HepG2 (cell line): ENCODE results near the gene JAG1. TPM values are rescaled to one million over a fixed set of nuclear protein-coding genes. Genes with fewer than 3 reads are reported as not detected.

Experiments used
- ATAC-seq: fragments of 200-7000 bp; cut with Tn5 transposase; 3 replicates; pipeline ENCODE4 v1.9.1; 2020; ENCODE audit warnings: mild to moderate bottlenecking, moderate library complexity
- BruUV-seq: library from RNA; stranded (reverse); fragments of 400-500 nt; replicated peaks from 2 replicates; lab custom pipeline; 2021; lab: Mats Ljungman, UMichigan
- CTCF ChIA-PET: fragments of 300-600 bp; formaldehyde crosslinking; extraction: SDS; loops from one replicate; lab custom pipeline; 2021; ENCODE audit warnings: low total read pairs, inconsistent platforms, low intra/inter-chr PET ratio; lab: Yijun Ruan, JAX
- POLR2A ChIA-PET: fragments of 350-600 bp; sonication (Branson Sonifier 250); formaldehyde crosslinking; loops from one replicate; lab custom pipeline; 2020; ENCODE audit warnings: antibody characterized with exemption, inconsistent platforms; lab: Yijun Ruan, JAX
- DNase-seq: peaks from one replicate; pipeline ENCODE4 v3.0.0-alpha.2; 2015; ENCODE audit warnings: low spot score
- FAIRE-seq: peaks from 3 replicates; lab custom pipeline; 2011; peaks lifted over from hg19 to GRCh38; lab: Jason Lieb, UNC
- H2AFZ ChIP-seq: one replicate; pipeline ENCODE4 v1.6.1; 2011; ENCODE audit warnings: low read length, inconsistent platforms
- H3K27ac ChIP-seq: fragments of 300-600 bp; 3 replicates; pipeline ENCODE4 v1.8.0; 2011; ENCODE audit warnings: mixed run types, mild to moderate bottlenecking, mixed read lengths, low read length, inconsistent platforms; ENCODE audit not compliant: insufficient read depth; ENCODE audit errors: extremely low read length
- H3K27me3 ChIP-seq, 2 experiments: fragments of 200-600 bp in 1 of 2; 2 replicates in 1 of 2; 3 replicates in 1 of 2; pipeline versions ENCODE4 v1.6.0 to v1.8.0; 2011; ENCODE audit warnings: low read length in 2 of 2, mild to moderate bottlenecking in 2 of 2, moderate library complexity in 2 of 2, inconsistent platforms in 1 of 2; ENCODE audit not compliant: insufficient read depth in 2 of 2, control insufficient read depth in 1 of 2
- H3K36me3 ChIP-seq, 2 experiments: fragments of 200-600 bp in 1 of 2; replicated peaks in 1 of 2; 2 replicates in 1 of 2; 3 replicates in 1 of 2; pipeline versions ENCODE4 v1.5.1 to v1.8.0; 2011; ENCODE audit warnings: low read length in 2 of 2, inconsistent platforms in 1 of 2; ENCODE audit not compliant: insufficient read depth in 2 of 2, control insufficient read depth in 1 of 2
- H3K4me1 ChIP-seq: 2 replicates; pipeline ENCODE4 v1.5.1; 2012; ENCODE audit warnings: low read length, inconsistent platforms; ENCODE audit not compliant: insufficient read depth
- H3K4me2 ChIP-seq: 2 replicates; pipeline ENCODE4 v1.6.0; 2011; ENCODE audit warnings: low read depth, low read length, inconsistent platforms
- H3K4me3 ChIP-seq, 3 experiments: fragments of 200-600 bp in 1 of 3; sonication (generic), shearing (Covaris generic) in 1 of 3; replicated peaks in 1 of 3; 2 replicates each; pipeline ENCODE4 v1.5.1; 2011 to 2016; ENCODE audit warnings: low read length in 3 of 3, inconsistent platforms in 2 of 3, low read depth in 2 of 3, mild to moderate bottlenecking in 2 of 3, control low read depth in 1 of 3, mixed read lengths in 1 of 3; ENCODE audit not compliant: insufficient read depth in 1 of 3
- H3K79me2 ChIP-seq: one replicate; pipeline ENCODE4 v1.6.1; 2011; ENCODE audit warnings: low read length, inconsistent platforms; ENCODE audit not compliant: insufficient read depth
- H3K9ac ChIP-seq: 2 replicates; pipeline ENCODE4 v1.6.0; 2011; ENCODE audit warnings: mild to moderate bottlenecking, low read depth, low read length, inconsistent platforms; ENCODE audit not compliant: insufficient read depth
- H3K9me3 ChIP-seq: 2 replicates; pipeline ENCODE4 v1.5.1; 2012; ENCODE audit warnings: mild to moderate bottlenecking, low read length
- H4K20me1 ChIP-seq: 2 replicates; pipeline ENCODE4 v1.6.0; 2011; ENCODE audit warnings: inconsistent platforms, mild to moderate bottlenecking, low read length, moderate library complexity; ENCODE audit not compliant: insufficient read depth
- BHLHE40 ChIP-seq: IDR thresholded peaks from 2 replicates; pipeline ENCODE4 v1.6.1; 2011; ENCODE audit warnings: low read length, improper control_type of control experiment
- FIP1L1 ChIP-seq: fragments of 200-400 bp; formaldehyde crosslinking; IDR thresholded peaks from 2 replicates; pipeline ENCODE4 v1.6.1; 2018; ENCODE audit warnings: low read depth, mild to moderate bottlenecking, low read length, moderate library complexity, borderline replicate concordance; ENCODE audit not compliant: insufficient read depth
- HNF4G ChIP-seq, 2 experiments: sonication (generic) in 1 of 2; formaldehyde crosslinking in 1 of 2; IDR thresholded peaks; 2 replicates each; pipeline versions ENCODE4 v1.4.0 to v1.6.1; 2011 to 2020; ENCODE audit warnings: borderline replicate concordance in 2 of 2, low read depth in 2 of 2, mild to moderate bottlenecking in 2 of 2, low read length in 1 of 2, missing genetic modification reagents in 1 of 2, moderate library complexity in 1 of 2
- PAWR ChIP-seq: sonication (generic); formaldehyde crosslinking; IDR thresholded peaks from 2 replicates; pipeline ENCODE4 v1.4.0; 2020; ENCODE audit warnings: missing genetic modification reagents, mild to moderate bottlenecking, borderline replicate concordance
- RELA ChIP-seq: sonication (generic); formaldehyde crosslinking; IDR thresholded peaks from 2 replicates; pipeline ENCODE4 v1.4.0; 2020; ENCODE audit warnings: missing genetic modification reagents
- SIN3B ChIP-seq: fragments of 150-350 bp; IDR thresholded peaks from 2 replicates; pipeline ENCODE4 v1.6.1; 2014; ENCODE audit warnings: low read length
- ZBTB21 ChIP-seq: sonication (generic); formaldehyde crosslinking; IDR thresholded peaks from 2 replicates; pipeline ENCODE4 v1.4.0; 2020; ENCODE audit warnings: missing genetic modification reagents
- ZNF10 ChIP-seq: sonication (generic); formaldehyde crosslinking; IDR thresholded peaks from 2 replicates; pipeline ENCODE4 v1.4.0; 2020; ENCODE audit warnings: mild to moderate bottlenecking, low read depth, missing genetic modification reagents, borderline replicate concordance
- ZNF260 ChIP-seq: sonication (generic); formaldehyde crosslinking; IDR thresholded peaks from 2 replicates; pipeline ENCODE4 v1.4.0; 2020; ENCODE audit warnings: missing genetic modification reagents, low read depth, mild to moderate bottlenecking, borderline replicate concordance
- ZNF335 ChIP-seq: sonication (generic); formaldehyde crosslinking; IDR thresholded peaks from 2 replicates; pipeline ENCODE4 v1.4.0; 2020; ENCODE audit warnings: missing genetic modification reagents
- ZNF577 ChIP-seq: sonication (generic); formaldehyde crosslinking; IDR thresholded peaks from 2 replicates; pipeline ENCODE4 v1.4.0; 2020; ENCODE audit warnings: mild to moderate bottlenecking, low read depth, missing genetic modification reagents, borderline replicate concordance
- ZNF672 ChIP-seq: sonication (generic); formaldehyde crosslinking; IDR thresholded peaks from 2 replicates; pipeline ENCODE4 v1.8.1; 2022; ENCODE audit warnings: missing genetic modification reagents
- ZSCAN25 ChIP-seq: sonication (generic); formaldehyde crosslinking; IDR thresholded peaks from 2 replicates; pipeline ENCODE4 v1.8.0; 2022; ENCODE audit warnings: mild to moderate bottlenecking, missing genetic modification reagents
- WGBS: methylation state at CpG from one replicate; pipeline ENCODE4 v1.1.6; 2017; ENCODE audit warnings: low lambda C conversion rate; 5-methylcytosine and 5-hydroxymethylcytosine counted together
- in situ Hi-C: cut with HindIII; loops from 2 replicates; pipeline ENCODE4 v1.10.0; 2017; ENCODE audit warnings: low pct_unique_long_range_greater_than_20kb; ENCODE audit not compliant: extremely low pct_ligation_motif_present
- intact Hi-C: fragments of 100-400 bp; cut with micrococcal nuclease; formaldehyde crosslinking; loops from one replicate; pipeline ENCODE4 v1.10.0; 2022; ENCODE audit not compliant: unreplicated experiment
- polyA plus RNA-seq, 8 experiments: library from polyadenylated mRNA; depleted of rRNA in 3 of 8; stranded (reverse) in 7 of 8; unstranded in 1 of 8; fragments of >200 nt; fragmentation: Illumina TruSeq in 4 of 8; extraction: Trizol in 4 of 8; gene quantifications; 2 replicates each; pipeline versions ENCODE4 v1.2.1 to v1.2.3, GENCODE V29; 2011 to 2016; ENCODE audit warnings: low read depth in 4 of 8, missing spikeins in 1 of 8, mixed read lengths in 1 of 8; ENCODE audit not compliant: insufficient read depth in 1 of 8
- total RNA-seq, 5 experiments: library from RNA; depleted of rRNA; stranded (reverse); fragments of >200 nt; fragmentation: Illumina TruSeq; extraction: Trizol; gene quantifications; 2 replicates each; pipeline ENCODE4 v1.2.3, GENCODE V29; 2016; ENCODE audit warnings: low read depth in 1 of 5
- TF ChIP-seq, protein P1 (sequence below): sonication (generic); formaldehyde crosslinking; IDR thresholded peaks from 2 replicates; pipeline ENCODE4 v1.5.1; 2020; ENCODE audit warnings: missing genetic modification reagents, mild to moderate bottlenecking, borderline replicate concordance
- TF ChIP-seq, protein P2 (sequence below): sonication (generic); formaldehyde crosslinking; IDR thresholded peaks from 2 replicates; pipeline ENCODE4 v1.4.0; 2020; ENCODE audit warnings: missing genetic modification reagents, borderline replicate concordance
- TF ChIP-seq, protein P3 (sequence below): sonication (generic); formaldehyde crosslinking; IDR thresholded peaks from 2 replicates; pipeline ENCODE4 v1.4.0; 2020; ENCODE audit warnings: mild to moderate bottlenecking, missing genetic modification reagents

Gene JAG1
- total and polyA plus RNA-seq, 2 of the 13 experiments (the other 11 are each of a cell fraction or from before 2014, with no cell fraction given) = 47.1 to 56.3 TPM

DNA sequence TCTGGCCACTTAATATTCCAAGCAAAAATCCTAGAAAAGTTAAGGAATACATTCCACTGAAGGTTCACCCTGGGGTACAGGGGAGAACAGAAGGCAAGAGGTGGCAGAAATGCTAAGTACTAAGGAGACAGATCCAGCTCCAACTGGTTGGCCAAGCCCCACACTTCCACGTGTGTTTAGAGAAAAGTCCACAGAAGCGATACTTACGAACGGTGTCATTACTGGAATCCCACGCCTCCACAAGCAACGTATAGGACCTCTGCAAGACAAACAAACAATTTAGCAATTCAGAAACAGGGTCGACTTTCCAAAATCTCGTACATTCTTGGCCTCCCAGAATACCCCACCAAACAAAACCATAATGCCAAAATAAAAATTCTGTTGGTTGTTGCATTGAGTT lies 10.0 kb downstream of the JAG1 start (continued):
- 0 out of 2 replicates have a peak, but pooled peaks have one; percentile 5 for TF ChIP-seq ZNF577 (CRISPR knock-in tag)

DNA sequence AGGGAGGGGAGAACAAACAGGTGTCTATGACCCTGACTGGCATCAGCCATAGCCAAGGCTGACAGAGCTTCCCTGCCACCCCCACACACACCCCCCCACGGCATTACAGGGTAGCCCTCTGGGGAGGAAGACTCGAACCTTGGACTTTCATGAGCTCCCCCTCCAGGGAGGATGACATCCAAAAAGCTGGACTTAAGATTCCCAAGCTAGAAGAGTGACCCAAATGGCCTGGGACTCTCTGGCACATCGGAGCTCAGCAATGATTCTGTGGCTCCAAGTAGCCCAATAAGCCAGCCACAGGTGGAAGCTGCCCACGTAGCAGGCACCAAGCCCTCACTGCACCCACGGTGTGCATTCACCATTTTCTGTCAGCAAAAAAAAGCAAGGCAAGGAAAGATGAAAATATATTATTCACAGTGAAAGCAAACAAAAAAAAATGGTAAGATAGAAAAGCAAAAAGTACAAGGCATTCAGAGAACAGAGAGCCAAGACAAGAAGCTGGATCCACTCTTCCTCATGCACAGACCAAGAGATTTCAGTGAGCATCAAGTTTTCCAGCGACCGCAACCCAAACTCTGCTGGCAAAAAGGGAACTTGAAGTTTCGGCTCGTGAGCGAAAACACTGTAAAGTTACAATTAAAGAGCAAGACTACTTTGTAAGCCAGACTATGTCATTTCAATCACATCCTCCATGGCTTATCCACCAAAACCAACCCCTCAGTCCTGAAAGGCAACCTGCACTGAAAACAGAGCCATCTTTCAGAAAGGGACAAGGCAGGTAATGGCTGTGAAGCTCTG lies 10.9 kb downstream of the JAG1 start:
- H3K4me1 ChIP-seq = peaks cover 92% of the 10 kb centered on the region
- H4K20me1 ChIP-seq = peaks cover 48% of the 10 kb centered on the region
- FAIRE-seq (no peak), DNase-seq (no peak), ATAC-seq (no peak)
- H3K36me3 ChIP-seq = peaks cover 55 to 84% of the 10 kb centered on the region in 2 experiments
- no peaks in the 10 kb centered on the region for H3K9me3 ChIP-seq
- 96% methylated on average over 9 of the region's 10 CpGs for WGBS
- H3K79me2 ChIP-seq = peaks cover 93% of the 10 kb centered on the region
- H3K4me2 ChIP-seq = no peak overlapping the region
- no peaks in the 10 kb centered on the region for H3K27me3 ChIP-seq
- no TSS peak for BruUV-seq
- H3K9ac ChIP-seq = no peak overlapping the region
- ChIA-PET POLR2A (interaction anchor here (6.1 kb wide), 1 partner anchor 11 kb away, joined by 43 read pairs; the partner anchor contains the start of gene JAG1), CTCF (no interaction called here)
- no peak overlapping the region for H3K27ac ChIP-seq
- H2AFZ ChIP-seq = no peak overlapping the region
- in situ Hi-C loops = loop anchor here (5.0 kb wide), 1 partner anchor 111 kb away; no protein-coding TSS in a partner anchor
- intact Hi-C loops = loop anchor here (10.0 kb wide), 1 partner anchor 198 kb away; no protein-coding TSS in a partner anchor
- H3K4me3 ChIP-seq = no peak overlapping the region
- TF ChIP-seq ZSCAN25 (CRISPR knock-in tag) (no peak), ZNF10 (CRISPR knock-in tag) (no peak), FIP1L1 (no peak), ZNF335 (CRISPR knock-in tag) (no peak), RELA (no peak), HNF4G (IDR thresholded peaks at IDR 0.05; ENCODE audit: borderline replicate concordance, low read depth, low read length) (no peak), HNF4G (CRISPR knock-in tag; IDR thresholded peaks at IDR 0.05; ENCODE audit: borderline replicate concordance, low read depth) (no peak), BHLHE40 (no peak), SIN3B (no peak), PAWR (no peak), ZNF672 (CRISPR knock-in tag) (no peak), ZNF260 (no peak), ZBTB21 (CRISPR knock-in tag) (no peak)
- TF ChIP-seq, protein P1, sequence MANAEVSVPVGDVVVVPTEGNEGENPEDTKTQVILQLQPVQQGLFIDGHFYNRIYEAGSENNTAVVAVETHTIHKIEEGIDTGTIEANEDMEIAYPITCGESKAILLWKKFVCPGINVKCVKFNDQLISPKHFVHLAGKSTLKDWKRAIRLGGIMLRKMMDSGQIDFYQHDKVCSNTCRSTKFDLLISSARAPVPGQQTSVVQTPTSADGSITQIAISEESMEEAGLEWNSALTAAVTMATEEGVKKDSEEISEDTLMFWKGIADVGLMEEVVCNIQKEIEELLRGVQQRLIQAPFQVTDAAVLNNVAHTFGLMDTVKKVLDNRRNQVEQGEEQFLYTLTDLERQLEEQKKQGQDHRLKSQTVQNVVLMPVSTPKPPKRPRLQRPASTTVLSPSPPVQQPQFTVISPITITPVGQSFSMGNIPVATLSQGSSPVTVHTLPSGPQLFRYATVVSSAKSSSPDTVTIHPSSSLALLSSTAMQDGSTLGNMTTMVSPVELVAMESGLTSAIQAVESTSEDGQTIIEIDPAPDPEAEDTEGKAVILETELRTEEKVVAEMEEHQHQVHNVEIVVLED = 0 out of 2 replicates have a peak, but pooled peaks have one; percentile 24
- TF ChIP-seq, protein P2, sequence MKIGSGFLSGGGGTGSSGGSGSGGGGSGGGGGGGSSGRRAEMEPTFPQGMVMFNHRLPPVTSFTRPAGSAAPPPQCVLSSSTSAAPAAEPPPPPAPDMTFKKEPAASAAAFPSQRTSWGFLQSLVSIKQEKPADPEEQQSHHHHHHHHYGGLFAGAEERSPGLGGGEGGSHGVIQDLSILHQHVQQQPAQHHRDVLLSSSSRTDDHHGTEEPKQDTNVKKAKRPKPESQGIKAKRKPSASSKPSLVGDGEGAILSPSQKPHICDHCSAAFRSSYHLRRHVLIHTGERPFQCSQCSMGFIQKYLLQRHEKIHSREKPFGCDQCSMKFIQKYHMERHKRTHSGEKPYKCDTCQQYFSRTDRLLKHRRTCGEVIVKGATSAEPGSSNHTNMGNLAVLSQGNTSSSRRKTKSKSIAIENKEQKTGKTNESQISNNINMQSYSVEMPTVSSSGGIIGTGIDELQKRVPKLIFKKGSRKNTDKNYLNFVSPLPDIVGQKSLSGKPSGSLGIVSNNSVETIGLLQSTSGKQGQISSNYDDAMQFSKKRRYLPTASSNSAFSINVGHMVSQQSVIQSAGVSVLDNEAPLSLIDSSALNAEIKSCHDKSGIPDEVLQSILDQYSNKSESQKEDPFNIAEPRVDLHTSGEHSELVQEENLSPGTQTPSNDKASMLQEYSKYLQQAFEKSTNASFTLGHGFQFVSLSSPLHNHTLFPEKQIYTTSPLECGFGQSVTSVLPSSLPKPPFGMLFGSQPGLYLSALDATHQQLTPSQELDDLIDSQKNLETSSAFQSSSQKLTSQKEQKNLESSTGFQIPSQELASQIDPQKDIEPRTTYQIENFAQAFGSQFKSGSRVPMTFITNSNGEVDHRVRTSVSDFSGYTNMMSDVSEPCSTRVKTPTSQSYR = 0 out of 2 replicates have a peak, but pooled peaks have one; percentile 3
- TF ChIP-seq, protein P3, sequence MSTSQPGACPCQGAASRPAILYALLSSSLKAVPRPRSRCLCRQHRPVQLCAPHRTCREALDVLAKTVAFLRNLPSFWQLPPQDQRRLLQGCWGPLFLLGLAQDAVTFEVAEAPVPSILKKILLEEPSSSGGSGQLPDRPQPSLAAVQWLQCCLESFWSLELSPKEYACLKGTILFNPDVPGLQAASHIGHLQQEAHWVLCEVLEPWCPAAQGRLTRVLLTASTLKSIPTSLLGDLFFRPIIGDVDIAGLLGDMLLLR (CRISPR knock-in tag) = 0 out of 2 replicates have a peak, but pooled peaks have one; percentile 15
